CD4-positive, alpha-beta T cell treated with Interleukin-12 subunit alpha and Interleukin-12 subunit beta, for 1 hour (primary cell): ENCODE data around the gene BRPF3.

Experiments
- DNase-seq: peaks from one replicate; pipeline ENCODE4 v3.0.0-alpha.2; 2020

BRPF3 gene

DNA sequence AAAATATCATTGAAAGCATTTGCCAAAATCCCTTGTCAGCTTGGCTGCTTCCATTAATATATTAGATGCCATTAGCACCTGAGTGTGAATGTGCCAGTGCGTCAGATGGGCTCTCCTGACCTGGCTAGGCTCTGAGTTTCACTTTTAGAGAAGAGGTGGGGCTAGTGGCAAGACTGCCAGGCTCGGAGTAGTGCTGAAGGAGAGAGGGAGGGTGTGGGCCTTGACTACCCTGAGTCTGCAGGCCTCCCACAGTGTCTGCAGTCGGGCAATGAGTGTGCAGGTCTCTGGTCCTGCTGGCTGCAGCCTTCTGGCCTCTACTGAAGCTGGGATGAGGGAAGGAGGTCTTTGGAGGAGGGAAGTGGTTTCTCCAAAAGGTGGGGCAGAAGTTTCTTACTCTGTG is 38.8 kb downstream of the BRPF3 start:
- DNase-seq = no peak

DNA sequence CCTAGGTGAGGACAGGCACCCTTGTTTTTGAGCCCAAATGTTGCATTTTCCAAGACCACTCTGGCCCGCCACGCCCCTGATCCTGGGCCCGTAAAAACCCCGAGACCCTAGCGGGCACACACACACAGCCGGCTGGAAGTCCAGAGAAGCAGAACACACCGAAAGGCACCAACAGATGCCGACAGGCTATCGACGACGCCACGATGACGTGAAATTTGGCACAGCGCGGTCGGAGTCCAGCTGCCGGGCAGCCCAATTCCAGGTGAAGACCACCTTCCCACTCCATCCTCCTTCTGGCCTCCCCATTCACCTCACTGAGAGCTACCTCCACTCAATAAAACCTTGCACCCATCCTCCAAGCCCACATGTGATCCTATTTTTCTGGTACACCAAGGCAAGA is 39.3 kb downstream of the BRPF3 start:
- no peak for DNase-seq

DNA sequence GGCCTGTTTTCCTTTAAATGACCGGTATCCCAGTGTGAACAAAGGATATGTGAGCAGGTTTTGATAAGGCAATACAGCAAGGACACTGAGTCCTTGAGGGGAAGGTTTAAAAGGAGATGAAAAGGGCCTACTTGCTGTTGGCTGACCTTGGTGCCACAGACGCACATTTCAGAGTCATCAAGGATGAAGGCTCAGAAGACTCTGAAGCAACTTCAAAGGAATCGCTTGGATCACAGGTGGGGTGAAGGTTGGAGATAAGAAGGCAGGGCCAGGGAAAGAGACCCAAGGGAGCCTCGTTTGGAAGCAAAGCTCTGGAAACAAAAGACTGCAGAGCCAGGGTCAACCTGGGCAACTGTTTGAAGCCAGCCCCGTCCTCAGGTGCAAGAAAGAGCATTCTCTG is 43.2 kb downstream of the BRPF3 start:
- no peak for DNase-seq

DNA sequence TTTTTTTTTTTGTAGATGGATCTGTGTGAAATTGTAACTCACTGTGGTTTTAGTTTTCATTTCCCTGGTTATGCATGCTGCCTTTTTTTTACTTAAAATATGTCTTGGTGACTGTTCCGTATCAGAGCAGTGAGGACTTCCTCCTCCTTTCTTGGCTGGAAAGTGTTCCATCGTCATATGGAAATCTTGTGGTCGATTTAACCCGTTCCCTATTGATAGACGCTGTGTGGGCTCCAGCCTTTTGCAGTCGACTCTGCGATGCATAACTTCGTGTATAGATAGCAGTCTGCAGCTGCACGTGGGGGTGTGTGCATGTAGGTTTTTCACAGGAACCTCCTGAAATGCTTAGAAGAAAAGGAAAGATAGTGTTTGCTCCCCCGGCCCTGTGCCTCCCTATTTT is 45.2 kb downstream of the BRPF3 start:
- no peak for DNase-seq

DNA sequence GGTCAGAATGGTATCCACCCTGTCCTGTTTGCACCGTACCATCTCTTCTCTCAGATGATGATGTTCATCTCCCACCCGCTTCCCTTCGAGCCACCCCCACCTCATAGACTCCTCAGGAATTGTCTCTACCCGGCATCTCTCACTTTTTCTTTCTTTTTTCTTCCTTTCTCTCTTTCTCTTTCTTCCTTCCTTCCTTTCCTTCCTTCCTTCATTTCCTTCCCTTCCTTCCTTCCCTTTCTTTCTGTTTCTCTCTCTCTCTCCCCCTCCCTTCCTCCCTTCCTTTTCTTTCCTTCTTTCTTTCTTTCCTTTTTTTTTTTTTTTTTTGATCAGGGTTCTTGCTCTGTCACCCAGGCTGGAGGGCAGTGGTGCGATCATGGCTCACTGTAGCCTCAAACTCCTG is 45.6 kb downstream of the BRPF3 start:
- no peak for DNase-seq

DNA sequence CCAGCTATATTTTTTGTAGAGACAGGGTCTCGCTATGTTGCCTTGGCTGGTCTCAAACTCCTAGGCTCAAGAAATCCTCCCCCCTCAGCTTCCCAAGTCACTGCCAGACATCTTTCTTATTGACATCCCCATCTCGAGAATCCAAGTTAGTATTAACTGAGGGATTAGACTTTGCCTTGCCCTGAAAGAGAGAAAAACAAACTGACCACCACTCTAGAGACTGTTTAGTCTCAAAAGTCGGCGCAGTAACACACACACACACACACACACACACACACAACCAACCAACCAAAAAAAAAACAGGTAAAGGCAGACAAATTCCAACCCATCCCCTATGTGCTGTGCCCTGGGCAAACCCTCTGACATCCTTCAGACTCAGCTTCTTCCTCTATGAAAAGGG is 46.1 kb downstream of the BRPF3 start:
- DNase-seq = no peak

DNA sequence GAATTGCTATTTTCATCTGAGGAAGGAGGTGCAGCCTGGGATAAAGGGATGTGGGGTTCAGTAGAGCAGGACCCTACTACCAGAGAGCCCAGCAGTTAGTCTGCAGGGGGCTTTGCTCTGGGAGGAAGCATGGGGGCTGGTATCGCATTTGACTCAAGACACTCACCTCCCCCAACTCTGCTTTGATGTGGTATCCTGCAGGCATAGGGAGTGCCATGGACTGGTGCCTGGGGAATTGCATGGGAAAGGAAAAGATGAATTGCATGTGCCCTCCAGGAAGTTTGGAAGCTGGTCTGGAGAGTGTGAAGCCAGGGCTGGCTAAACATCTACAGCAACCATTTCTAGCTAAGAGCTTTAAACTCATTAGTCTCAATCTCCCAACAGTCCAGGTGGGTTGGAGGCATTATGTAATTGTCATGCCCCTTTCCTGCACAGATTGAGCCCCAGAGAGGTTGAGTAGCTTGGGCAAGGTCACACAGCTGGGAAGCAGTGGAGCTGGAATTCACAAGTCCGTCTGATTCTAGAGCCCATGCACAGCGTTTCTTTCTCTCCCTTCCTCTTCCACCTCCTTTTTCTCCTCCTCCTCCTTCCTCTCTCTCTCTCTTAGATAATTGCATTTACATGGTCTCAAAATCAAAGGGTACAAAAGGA is 47.1 kb downstream of the BRPF3 start:
- no peak for DNase-seq

DNA sequence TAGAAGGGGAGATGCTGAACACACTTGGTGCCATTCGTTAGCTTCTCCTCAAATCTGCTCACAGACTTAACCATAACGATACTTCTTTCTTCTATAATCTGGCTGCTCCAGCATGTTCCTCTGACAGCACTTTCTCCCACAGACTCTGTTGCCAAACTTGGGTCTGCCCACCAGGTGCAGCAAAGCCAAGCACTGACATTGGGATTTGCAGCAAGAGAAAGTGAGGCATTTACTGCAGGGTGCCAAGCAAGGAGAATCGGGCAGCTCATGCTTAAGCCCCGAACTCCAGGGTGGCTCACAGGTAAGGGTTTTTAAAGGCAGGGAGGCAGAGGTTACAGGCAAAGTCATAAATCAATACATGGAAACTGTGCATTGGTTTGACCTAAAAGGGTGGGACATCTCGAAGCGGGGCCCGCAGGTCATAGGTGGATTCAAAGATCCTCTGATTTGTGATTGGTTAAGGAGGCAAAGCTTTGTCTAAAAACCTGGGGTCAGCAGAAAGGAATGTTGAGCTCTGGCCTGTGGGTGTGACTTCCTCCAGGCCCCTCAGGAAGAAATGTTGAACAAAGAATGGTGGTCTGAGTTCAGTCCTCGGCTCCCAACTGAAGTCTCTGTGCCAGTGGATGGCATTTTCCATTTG is 48.2 kb downstream of the BRPF3 start:
- DNase-seq = no peak

DNA sequence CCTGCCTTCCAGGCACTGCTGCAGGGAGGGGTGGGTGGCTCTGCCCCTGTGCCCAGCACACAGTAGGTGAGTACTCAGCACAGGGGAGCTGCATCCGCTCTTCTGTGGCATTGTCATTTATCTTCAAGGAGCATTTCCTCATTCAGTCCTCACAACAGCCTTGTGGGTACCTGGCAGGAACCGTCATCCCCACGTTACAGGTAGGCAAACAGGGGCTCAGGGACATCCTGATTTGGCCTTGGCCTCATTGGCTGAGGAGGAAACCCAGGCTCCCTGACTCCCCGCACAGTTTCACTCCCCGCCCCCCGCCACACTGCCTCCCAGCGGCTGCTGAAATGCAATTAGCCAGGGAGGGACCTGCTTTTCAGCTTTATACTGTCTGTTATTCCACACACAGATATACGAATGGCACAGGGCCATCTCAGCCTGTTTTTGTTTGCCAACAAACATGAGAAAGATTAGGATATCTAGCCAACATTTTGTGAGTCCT is 49.1 kb downstream of the BRPF3 start:
- no peak for DNase-seq

DNA sequence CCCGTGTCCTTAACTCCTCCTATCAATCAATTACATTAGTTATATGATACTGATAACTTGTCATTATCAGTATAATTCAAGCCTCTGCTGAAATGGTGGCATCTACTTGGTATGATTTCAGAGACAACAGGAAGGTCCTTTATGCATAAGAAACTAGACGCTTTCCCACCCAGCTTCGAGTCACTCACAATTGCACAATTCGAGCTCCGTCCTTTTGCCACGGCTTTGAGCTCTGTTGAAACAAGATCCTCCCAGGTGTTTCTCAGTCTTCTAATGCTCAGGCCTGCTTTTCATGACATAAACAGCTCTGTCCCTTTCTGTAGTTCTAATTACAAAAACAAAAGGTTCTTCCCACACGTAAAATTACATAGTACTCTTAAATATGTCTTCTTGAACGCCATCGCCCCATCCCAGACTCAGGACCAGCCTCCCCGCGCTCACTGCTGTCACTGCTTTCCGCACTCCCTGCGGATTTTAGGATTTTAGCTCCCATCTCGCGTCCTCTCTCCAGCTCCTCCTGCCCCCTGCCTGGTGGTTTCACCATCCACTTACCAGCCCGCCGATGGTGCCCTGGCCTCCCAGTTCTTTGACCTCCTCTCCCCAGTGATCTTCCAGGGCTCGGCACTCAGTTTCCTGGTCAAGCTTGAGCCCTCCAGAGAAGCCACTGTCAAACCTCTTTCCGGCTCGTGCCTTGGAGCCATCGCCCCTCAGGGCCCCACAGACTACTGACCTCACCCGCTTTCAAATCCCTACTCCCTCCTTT is 50.1 kb downstream of the BRPF3 start:
- no peak for DNase-seq

DNA sequence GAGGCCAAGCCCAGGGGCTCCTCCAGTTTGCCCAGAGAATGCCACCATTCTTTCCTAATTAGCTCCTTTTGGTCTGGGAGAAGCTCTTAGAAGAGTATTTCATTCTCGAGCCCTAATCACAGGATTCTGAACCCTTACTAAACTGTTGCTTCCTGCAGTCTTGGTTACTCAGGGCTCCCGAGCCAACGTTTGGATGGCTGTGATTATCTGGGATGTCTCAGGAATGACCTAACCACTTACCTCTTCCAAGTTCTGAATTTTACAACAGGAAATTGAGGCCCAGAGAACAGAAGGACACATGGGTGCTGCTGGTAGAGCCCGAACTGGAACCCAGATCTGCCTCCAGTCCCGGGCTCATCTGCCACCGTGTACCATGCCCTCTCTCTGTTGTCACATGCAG is 51.1 kb downstream of the BRPF3 start:
- DNase-seq = no peak

DNA sequence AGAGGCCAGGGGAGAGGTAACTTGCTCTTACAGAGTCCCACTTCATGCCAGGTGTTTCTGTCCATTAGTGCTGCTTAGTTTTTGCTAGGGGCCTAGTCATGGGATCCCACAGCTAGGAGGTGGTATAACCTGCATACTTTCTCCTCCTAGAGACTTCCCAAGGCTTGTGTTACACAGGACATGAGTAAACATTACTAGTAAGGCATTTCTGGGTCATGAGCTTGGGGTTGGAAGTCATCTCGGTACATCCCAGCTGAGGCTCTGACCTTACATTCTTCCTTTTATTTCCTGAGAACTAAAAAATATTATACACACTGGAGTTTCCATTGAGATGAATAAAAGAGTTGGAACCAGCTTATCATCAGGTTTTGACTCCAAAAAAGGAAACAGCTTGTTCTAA is 52.4 kb downstream of the BRPF3 start:
- DNase-seq = no peak

DNA sequence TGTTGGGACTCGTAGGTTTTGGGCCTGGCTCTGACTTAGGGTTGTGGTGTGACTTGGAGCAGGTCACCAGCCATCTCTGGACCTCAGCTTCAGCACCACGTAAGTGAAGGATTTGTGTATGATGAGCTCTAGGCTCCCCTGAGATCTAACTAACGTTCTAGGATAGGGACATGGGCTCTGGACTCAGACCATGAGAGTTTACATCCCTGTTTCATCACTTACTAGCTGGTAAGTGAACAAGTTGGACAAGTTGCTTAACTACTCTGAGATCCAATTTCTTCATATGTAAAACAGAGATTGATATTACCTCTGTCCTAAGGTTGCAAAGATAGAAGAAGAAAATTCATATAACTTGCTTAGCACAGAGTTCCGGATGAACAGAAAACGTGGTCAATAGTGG is 53.0 kb downstream of the BRPF3 start:
- no peak for DNase-seq

DNA sequence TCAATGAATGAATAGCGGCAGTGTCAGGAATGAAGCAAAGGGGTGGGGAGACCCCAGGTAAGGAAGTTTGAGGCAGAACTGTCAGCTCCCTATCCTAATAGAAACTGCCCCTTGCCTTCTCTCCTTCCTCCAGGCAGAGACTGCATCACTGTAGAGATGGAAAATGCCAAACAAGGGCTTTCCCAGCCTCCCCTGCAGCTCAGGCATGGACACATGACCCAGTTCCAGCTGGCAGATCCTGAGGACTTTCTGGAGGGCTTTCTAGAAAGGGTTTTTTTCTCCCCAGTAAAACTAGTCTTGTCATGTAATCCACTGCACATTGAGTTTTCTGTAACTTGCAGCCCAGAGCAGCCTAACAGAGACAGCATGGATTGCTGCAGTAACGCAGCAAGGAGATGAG is 55.5 kb downstream of the BRPF3 start:
- no peak for DNase-seq

DNA sequence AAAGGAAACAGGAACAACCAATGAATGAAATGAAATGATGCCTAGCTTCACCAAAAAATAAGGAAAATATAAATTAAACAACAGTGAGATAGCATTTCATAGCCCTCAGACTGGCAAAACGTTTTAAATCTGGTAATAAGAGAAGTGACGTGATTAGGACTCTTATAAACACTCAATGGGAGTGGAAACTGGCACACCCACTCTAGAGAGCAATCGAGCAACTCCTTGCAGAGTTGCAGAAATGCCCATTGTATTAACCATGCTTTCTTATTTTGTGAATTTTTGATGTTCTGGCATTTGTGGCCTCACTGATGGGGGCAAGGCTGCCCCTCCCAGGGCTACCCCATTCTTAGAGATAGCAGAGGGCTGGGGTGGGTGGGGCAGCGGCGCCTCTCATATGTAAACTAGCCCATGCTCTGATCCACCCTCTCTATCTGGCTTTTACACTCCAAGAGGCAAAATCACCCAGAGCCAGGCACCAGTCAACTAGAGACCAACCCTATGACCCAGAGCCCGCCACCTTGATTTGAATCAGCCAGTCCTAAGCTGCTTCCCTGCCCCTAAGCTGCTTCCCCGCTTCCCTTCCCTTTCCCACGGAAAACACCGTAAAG is 67.0 kb downstream of the BRPF3 start:
- DNase-seq = no peak

DNA sequence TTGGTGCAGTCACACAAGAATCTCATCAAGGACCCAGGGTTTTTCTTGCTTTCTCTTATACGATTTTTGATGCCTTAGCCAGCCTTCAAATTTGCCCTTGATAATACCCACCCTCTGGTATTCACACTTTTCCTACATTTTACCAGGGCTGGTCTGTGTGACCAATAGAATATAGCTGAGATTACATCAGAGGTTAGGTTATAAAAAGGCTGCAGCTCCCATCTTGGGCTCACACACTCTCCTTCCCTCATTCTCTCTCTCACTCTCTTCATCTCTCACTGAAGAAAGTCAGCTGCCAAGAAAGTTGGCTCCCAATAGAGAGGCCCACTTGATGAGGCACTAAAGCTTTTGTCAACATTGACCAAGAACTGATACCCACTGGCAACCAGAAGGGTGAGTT is 69.2 kb downstream of the BRPF3 start:
- no peak for DNase-seq

DNA sequence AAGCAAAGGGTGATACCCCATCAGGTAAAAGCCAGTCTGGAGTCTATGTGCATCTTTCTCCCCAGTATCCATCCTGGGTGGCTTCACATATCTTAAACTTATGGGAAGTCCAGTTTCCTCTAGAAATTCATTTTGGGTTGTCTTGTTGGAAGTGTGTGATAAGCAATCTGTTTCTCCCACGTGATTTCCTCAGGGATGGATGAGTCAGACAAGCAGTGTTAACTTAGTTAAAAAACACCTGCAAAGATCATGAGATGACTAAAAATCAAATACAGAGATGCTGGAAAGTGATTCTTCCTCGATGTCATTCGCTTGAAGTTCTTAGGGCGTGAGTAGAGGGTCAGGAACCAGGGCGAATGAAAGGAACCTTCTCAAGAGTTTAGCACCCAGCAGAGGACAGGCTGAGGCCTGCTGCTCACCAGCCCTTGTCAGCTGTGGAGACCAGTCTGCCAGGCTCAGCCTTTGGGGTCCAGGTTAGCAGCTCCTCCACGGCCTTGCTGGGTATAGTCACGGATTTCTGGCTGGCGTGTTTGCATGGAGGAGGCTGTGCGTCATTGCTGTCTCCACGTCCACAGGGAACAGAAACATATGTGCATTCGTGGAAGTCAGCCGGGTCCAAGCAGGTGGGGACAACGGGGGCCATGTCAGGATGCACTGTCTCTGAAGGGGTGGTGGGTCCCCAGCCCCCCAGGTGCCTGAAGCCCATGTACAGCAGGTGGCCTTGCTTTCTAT is 70.5 kb downstream of the BRPF3 start:
- DNase-seq = no peak

DNA sequence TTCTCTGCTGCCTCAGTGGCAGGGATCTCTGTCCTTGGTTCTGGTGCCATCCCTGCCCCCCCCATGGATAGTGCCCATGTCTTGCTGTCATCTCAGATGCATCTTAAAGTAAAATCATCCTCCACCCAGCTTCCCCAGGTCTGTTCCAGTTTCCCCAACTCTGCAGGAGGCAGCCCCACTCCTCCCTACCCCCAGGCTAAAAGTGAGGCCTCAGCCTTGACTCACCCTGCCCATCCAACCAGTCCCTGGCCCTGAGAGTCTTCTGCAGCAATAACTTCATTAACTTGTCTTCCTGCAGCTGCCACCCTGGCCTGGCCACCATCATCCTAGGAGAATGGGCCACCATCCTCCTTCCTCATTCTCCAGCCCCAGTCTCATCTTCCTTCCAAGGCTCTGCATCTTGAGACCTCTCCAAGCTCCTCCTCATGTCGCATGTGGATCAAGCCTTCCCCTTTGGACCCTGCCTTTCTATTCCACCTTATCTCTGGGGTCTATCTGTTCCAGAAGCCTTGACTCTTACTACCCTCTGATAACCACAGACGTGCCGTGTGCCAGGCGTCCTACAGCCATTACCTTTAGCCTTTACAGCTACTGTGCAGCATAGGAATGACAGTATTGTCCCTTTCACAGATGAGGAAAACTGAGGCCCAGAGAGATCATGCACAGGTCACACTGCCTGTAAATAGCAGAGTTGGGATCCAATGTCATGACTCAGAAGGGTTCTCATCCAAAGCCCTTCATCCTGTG is 71.4 kb downstream of the BRPF3 start:
- DNase-seq = no peak

DNA sequence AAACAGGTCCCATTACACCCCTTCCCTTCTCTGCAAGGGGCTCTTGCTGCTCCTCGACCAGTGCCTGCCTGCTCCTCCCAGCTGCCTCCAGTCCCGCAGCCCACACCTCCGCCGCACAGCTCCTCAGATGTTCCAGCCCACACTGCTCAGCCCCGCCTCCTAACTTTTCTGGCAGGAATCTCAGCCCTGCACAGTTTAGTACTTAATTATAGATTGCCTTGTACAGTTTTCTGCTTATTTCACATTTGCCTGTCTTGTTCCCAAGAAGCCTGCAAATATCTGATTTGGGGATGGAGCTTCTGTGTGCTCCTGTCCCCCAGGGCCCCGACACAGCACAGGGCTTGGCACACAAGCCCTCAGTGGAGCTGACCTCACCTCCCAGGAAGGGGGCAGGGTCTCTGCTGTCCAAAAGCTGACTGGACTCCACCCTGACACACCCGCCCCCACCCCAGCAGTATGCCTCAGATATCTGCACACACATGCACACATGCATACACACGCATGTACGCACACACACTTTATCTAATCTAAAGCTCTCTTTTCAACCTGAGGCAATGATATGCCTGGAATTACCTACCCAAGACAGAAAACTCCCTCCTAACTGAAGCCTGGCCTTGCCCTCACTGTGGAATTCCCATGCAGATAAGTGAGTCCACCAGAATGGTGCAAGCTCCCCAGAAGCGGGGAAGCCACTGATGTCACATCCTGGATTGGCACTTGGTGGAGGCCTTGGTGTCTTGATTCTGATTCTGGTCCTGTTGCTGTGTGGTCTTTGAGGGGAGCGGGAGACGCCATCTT is 72.1 kb downstream of the BRPF3 start:
- no peak for DNase-seq

DNA sequence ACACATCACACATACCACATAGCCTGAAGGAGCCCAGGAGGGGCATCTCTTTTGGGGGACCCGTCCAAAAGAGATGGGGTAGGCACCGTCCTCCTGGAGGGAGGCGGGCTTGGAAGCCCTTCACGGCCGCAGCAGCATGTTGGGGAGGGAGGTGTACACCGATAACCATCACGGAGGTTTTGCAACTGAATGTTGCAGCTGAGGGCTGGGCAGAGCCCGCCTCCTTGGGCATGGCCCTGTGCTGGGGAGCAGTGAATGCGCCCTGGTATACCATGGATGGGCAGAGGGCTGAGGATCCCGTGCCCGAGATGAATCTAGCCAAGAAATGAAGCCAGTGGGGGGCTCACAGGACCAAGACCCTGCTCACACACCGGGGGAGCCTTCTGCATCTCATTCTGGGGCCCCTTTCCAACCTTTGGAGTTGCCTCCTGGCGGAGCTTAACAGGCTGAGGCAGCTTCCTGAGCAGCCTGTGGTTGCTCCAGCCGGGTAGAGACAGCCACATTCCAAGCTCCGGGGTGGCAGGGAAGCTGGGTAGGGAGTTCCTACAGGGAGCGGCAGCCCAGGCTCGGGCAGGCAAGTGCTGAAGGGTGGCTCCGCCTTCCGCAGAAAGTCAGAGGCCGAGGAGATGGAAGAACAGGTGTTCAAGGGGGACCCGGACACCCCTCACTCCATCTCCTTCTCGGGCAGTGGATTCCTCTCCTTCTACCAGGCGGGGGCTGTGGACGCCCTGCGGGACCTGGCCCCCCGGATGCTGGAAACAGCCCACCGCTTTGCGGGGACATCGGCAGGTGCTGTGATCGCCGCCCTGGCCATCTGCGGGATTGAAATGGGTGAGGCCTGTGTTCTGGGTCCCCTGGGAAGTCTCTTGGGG is 73.5 kb downstream of the BRPF3 start, which contains the start of gene PNPLA1:
Gene PNPLA1, plus strand, starts transcription at position 227 of the 872 bp plus-strand sequence. Its CDS starts 400 bp downstream, at position 627.
- DNase-seq = no peak
